ENCODE measurements around the gene TTR. TPM values are rescaled to one million over a fixed set of nuclear protein-coding genes. Genes with fewer than 3 reads are reported as not detected.

The TTR gene
- total RNA-seq, 1 donor from 2014 or later = not detected

DNA sequence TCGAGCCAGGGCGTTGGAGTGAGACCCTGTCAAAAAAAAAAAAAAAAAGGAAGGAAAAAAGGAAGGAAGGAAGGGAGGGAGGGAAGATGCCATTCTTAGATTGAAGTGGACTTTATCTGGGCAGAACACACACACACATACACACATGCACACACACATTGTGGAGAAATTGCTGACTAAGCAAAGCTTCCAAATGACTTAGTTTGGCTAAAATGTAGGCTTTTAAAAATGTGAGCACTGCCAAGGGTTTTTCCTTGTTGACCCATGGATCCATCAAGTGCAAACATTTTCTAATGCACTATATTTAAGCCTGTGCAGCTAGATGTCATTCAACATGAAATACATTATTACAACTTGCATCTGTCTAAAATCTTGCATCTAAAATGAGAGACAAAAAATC, 564 bp upstream of the TTR start:
- DNase-seq (ENCODE audit: low read depth) (no peak), FAIRE-seq (no peak)
- no peaks in the 10 kb centered on the region for H3K27me3 Mint-ChIP-seq (ENCODE audit: low read depth, unreplicated experiment)
- Histone ChIP-seq H3K27me3 (ENCODE audit: insufficient read depth, low read length) (no peaks in the 10 kb centered on the region), H3K4me1 (ENCODE audit: insufficient read depth, low read length) (no peaks in the 10 kb centered on the region), H3K4me2 (ENCODE audit: low read length) (no peak overlapping the region), H3K4me3 (ENCODE audit: insufficient read depth, low read depth, low read length) (no peak overlapping the region), H4K20me1 (ENCODE audit: insufficient read depth, low read length) (no peaks in the 10 kb centered on the region), H3K27ac (ENCODE audit: low read depth, low read length) (no peak overlapping the region), H3K9me3 (ENCODE audit: insufficient read depth, low read depth, low read length) (no peaks in the 10 kb centered on the region), H2AFZ (ENCODE audit: low read depth, low read length) (no peak overlapping the region), H3K36me3 (ENCODE audit: insufficient read depth, low read length) (no peaks in the 10 kb centered on the region), H3K79me2 (ENCODE audit: insufficient read depth, low read length) (no peaks in the 10 kb centered on the region), H3K9ac (ENCODE audit: low read length) (no peak overlapping the region)
- no peaks in the 10 kb centered on the region for H3K36me3 Mint-ChIP-seq (ENCODE audit: low read depth, unreplicated experiment)
- peaks cover 2% of the 10 kb centered on the region for H3K9me3 Mint-ChIP-seq (ENCODE audit: unreplicated experiment)
- no peak overlapping the region for H3K4me3 Mint-ChIP-seq (ENCODE audit: unreplicated experiment)
- peaks cover 12% of the 10 kb centered on the region for H3K4me1 Mint-ChIP-seq (ENCODE audit: low read depth, unreplicated experiment)
- no peak overlapping the region for H3K27ac Mint-ChIP-seq (ENCODE audit: unreplicated experiment)
- TF ChIP-seq EZH2 (IDR thresholded peaks at IDR 0.05; ENCODE audit: insufficient read depth, low read length) (no peak), CTCF (IDR thresholded peaks at IDR 0.05; ENCODE audit: insufficient read depth, low read depth, low read length) (no peak)

DNA sequence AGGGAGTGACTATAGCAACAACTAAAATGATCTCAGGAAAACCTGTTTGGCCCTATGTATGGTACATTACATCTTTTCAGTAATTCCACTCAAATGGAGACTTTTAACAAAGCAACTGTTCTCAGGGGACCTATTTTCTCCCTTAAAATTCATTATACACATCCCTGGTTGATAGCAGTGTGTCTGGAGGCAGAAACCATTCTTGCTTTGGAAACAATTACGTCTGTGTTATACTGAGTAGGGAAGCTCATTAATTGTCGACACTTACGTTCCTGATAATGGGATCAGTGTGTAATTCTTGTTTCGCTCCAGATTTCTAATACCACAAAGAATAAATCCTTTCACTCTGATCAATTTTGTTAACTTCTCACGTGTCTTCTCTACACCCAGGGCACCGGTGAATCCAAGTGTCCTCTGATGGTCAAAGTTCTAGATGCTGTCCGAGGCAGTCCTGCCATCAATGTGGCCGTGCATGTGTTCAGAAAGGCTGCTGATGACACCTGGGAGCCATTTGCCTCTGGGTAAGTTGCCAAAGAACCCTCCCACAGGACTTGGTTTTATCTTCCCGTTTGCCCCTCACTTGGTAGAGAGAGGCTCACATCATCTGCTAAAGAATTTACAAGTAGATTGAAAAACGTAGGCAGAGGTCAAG, 955 bp downstream of the TTR start:
- FAIRE-seq = no peak
- Histone ChIP-seq H3K4me2 (ENCODE audit: low read length) (no peak overlapping the region), H3K4me1 (ENCODE audit: insufficient read depth, low read length) (no peaks in the 10 kb centered on the region), H3K9me3 (ENCODE audit: insufficient read depth, low read depth, low read length) (no peaks in the 10 kb centered on the region), H2AFZ (ENCODE audit: low read depth, low read length) (no peak overlapping the region), H3K27ac (ENCODE audit: low read depth, low read length) (no peak overlapping the region), H3K4me3 (ENCODE audit: insufficient read depth, low read depth, low read length) (no peak overlapping the region), H3K36me3 (ENCODE audit: insufficient read depth, low read length) (no peaks in the 10 kb centered on the region), H3K79me2 (ENCODE audit: insufficient read depth, low read length) (no peaks in the 10 kb centered on the region), H4K20me1 (ENCODE audit: insufficient read depth, low read length) (no peaks in the 10 kb centered on the region), H3K27me3 (ENCODE audit: insufficient read depth, low read length) (no peaks in the 10 kb centered on the region), H3K9ac (ENCODE audit: low read length) (no peak overlapping the region)
- peaks cover 2% of the 10 kb centered on the region for H3K9me3 Mint-ChIP-seq (ENCODE audit: unreplicated experiment)
- TF ChIP-seq EZH2 (IDR thresholded peaks at IDR 0.05; ENCODE audit: insufficient read depth, low read length) (no peak), CTCF (IDR thresholded peaks at IDR 0.05; ENCODE audit: insufficient read depth, low read depth, low read length) (no peak)
- H3K27me3 Mint-ChIP-seq (ENCODE audit: low read depth, unreplicated experiment) = no peaks in the 10 kb centered on the region
- H3K27ac Mint-ChIP-seq (ENCODE audit: unreplicated experiment) = no peak overlapping the region
- H3K4me3 Mint-ChIP-seq (ENCODE audit: unreplicated experiment) = no peak overlapping the region
- H3K4me1 Mint-ChIP-seq (ENCODE audit: low read depth, unreplicated experiment) = peaks cover 17% of the 10 kb centered on the region
- no peaks in the 10 kb centered on the region for H3K36me3 Mint-ChIP-seq (ENCODE audit: low read depth, unreplicated experiment)
- no peak for DNase-seq (ENCODE audit: low read depth)

- Histone ChIP-seq H3K9me3 (ENCODE audit: insufficient read depth, low read depth, low read length) (no peaks in the 10 kb centered on the region), H4K20me1 (ENCODE audit: insufficient read depth, low read length) (no peaks in the 10 kb centered on the region), H3K4me1 (ENCODE audit: insufficient read depth, low read length) (no peaks in the 10 kb centered on the region), H3K27me3 (ENCODE audit: insufficient read depth, low read length) (no peaks in the 10 kb centered on the region), H3K27ac (ENCODE audit: low read depth, low read length) (no peak overlapping the region), H3K9ac (ENCODE audit: low read length) (no peak overlapping the region), H3K36me3 (ENCODE audit: insufficient read depth, low read length) (no peaks in the 10 kb centered on the region), H3K4me2 (ENCODE audit: low read length) (no peak overlapping the region), H3K79me2 (ENCODE audit: insufficient read depth, low read length) (no peaks in the 10 kb centered on the region), H2AFZ (ENCODE audit: low read depth, low read length) (no peak overlapping the region), H3K4me3 (ENCODE audit: insufficient read depth, low read depth, low read length) (no peak overlapping the region)
- Mint-ChIP-seq H3K4me1 (ENCODE audit: low read depth, unreplicated experiment) (peaks cover 17% of the 10 kb centered on the region), H3K4me3 (ENCODE audit: unreplicated experiment) (no peak overlapping the region), H3K27ac (ENCODE audit: unreplicated experiment) (peak overlapping the region; percentile 94), H3K36me3 (ENCODE audit: low read depth, unreplicated experiment) (no peaks in the 10 kb centered on the region), H3K27me3 (ENCODE audit: low read depth, unreplicated experiment) (no peaks in the 10 kb centered on the region), H3K9me3 (ENCODE audit: unreplicated experiment) (peaks cover 2% of the 10 kb centered on the region)
- TF ChIP-seq CTCF (IDR thresholded peaks at IDR 0.05; ENCODE audit: insufficient read depth, low read depth, low read length) (no peak), EZH2 (IDR thresholded peaks at IDR 0.05; ENCODE audit: insufficient read depth, low read length) (no peak)
- FAIRE-seq (no peak), DNase-seq (ENCODE audit: low read depth) (peak; percentile 46)
These were observed 3.6 kb downstream of the TTR start for GRCh38 chr18:31595121-31595771.

All from astrocyte (in vitro differentiated cells and primary cell).